HEK293 (cell line): ENCODE results near the gene MARK2.
"Not testable (repeated sequence)": the region's sequence is repeated elsewhere in the genome, so short reads cannot be mapped to it uniquely, and the experiment has no call there.

Experiments used
- CTCF ChIA-PET: fragments of 350-600 bp; formaldehyde crosslinking; extraction: SDS; loops from one replicate; lab custom pipeline; 2021; ENCODE audit warnings: antibody characterized with exemption; lab: Yijun Ruan, JAX
- POLR2A ChIA-PET: fragments of 300-600 bp; formaldehyde crosslinking; extraction: SDS; loops from one replicate; lab custom pipeline; 2020; ENCODE audit warnings: antibody characterized with exemption, inconsistent platforms; lab: Yijun Ruan, JAX
- H3K27ac ChIP-seq: fragments of 200-500 bp; sonication (Bioruptor generic); 2 replicates; pipeline ENCODE4 v1.5.1; 2014; ENCODE audit warnings: low read depth, low read length, control low read depth, inconsistent platforms; ENCODE audit errors: extremely low read depth
- H3K36me3 ChIP-seq, 2 experiments: fragments of 200-500 bp in 1 of 2; sonication (Bioruptor generic) in 1 of 2; 1 replicate in 1 of 2; 2 replicates in 1 of 2; pipeline ENCODE4 v1.5.1; 2014 to 2017; ENCODE audit warnings: inconsistent platforms in 2 of 2, low read length in 2 of 2; ENCODE audit not compliant: control insufficient read depth in 2 of 2, insufficient read depth in 1 of 2
- H3K4me1 ChIP-seq: fragments of 200-500 bp; sonication (Bioruptor generic); 2 replicates; pipeline ENCODE4 v1.5.1; 2014; ENCODE audit warnings: mild to moderate bottlenecking, low read length, inconsistent platforms; ENCODE audit not compliant: control insufficient read depth, insufficient read depth
- H3K4me3 ChIP-seq: 2 replicates; pipeline ENCODE4 v1.5.1; 2011; ENCODE audit warnings: low read depth, mild to moderate bottlenecking, control low read depth, low read length, moderate library complexity
- H3K9me3 ChIP-seq: fragments of 200-500 bp; sonication (Bioruptor generic); 2 replicates; pipeline ENCODE4 v1.5.1; 2014; ENCODE audit warnings: low read depth, low read length, inconsistent platforms; ENCODE audit not compliant: control insufficient read depth, insufficient read depth
- HOXC10 ChIP-seq: sonication (generic); formaldehyde crosslinking; IDR thresholded peaks from 2 replicates; pipeline ENCODE4 v1.8.1; 2023; ENCODE audit warnings: mild to moderate bottlenecking, missing genetic modification reagents
- KLF10 ChIP-seq: fragments of 450-650 bp; IDR thresholded peaks from 2 replicates; pipeline ENCODE4 v1.5.1; 2018; ENCODE audit warnings: missing biosample characterization, mild to moderate bottlenecking, missing genetic modification characterization
- KLF16 ChIP-seq: fragments of 450-650 bp; formaldehyde crosslinking; IDR thresholded peaks from 2 replicates; pipeline ENCODE4 v1.5.1; 2017; ENCODE audit warnings: missing biosample characterization, missing genetic modification characterization
- OSR2 ChIP-seq: fragments of 450-650 bp; formaldehyde crosslinking; IDR thresholded peaks from 2 replicates; pipeline ENCODE4 v1.5.1; 2016; ENCODE audit warnings: missing biosample characterization, missing genetic modification characterization
- OVOL3 ChIP-seq: fragments of 450-650 bp; formaldehyde crosslinking; IDR thresholded peaks from 2 replicates; pipeline ENCODE4 v1.5.1; 2016; ENCODE audit warnings: missing biosample characterization, missing genetic modification characterization
- PRDM4 ChIP-seq: fragments of 450-650 bp; formaldehyde crosslinking; IDR thresholded peaks from 2 replicates; pipeline ENCODE4 v1.5.1; 2017; ENCODE audit warnings: missing biosample characterization, missing genetic modification characterization
- WT1 ChIP-seq: fragments of 450-650 bp; formaldehyde crosslinking; IDR thresholded peaks from 2 replicates; pipeline ENCODE4 v1.5.1; 2016; ENCODE audit warnings: missing biosample characterization, missing genetic modification characterization
- ZBTB1 ChIP-seq: fragments of 450-650 bp; formaldehyde crosslinking; IDR thresholded peaks from 2 replicates; pipeline ENCODE4 v1.5.1; 2016; ENCODE audit warnings: missing biosample characterization, missing genetic modification characterization
- ZNF157 ChIP-seq: fragments of 450-650 bp; formaldehyde crosslinking; IDR thresholded peaks from 2 replicates; pipeline ENCODE4 v1.5.1; 2016; ENCODE audit warnings: missing biosample characterization, missing genetic modification characterization
- ZNF394 ChIP-seq: fragments of 450-650 bp; formaldehyde crosslinking; IDR thresholded peaks from 2 replicates; pipeline ENCODE4 v1.5.1; 2016; ENCODE audit warnings: missing biosample characterization, missing genetic modification characterization, mild to moderate bottlenecking, moderate library complexity, borderline replicate concordance
- ZNF48 ChIP-seq: fragments of 450-650 bp; formaldehyde crosslinking; IDR thresholded peaks from 2 replicates; pipeline ENCODE4 v1.5.1; 2016; ENCODE audit warnings: missing biosample characterization, missing genetic modification characterization
- ZNF510 ChIP-seq: fragments of 450-650 bp; formaldehyde crosslinking; IDR thresholded peaks from 2 replicates; pipeline ENCODE4 v1.5.1; 2018; ENCODE audit warnings: mild to moderate bottlenecking, missing genetic modification characterization, missing biosample characterization; ENCODE audit not compliant: insufficient replicate concordance
- ZNF521 ChIP-seq: fragments of 450-650 bp; formaldehyde crosslinking; IDR thresholded peaks from 2 replicates; pipeline ENCODE4 v1.5.1; 2017; ENCODE audit warnings: missing biosample characterization, mild to moderate bottlenecking, missing genetic modification characterization
- ZNF558 ChIP-seq: fragments of 450-650 bp; formaldehyde crosslinking; IDR thresholded peaks from 2 replicates; pipeline ENCODE4 v1.5.1; 2016; ENCODE audit warnings: missing biosample characterization, missing genetic modification characterization
- ZNF600 ChIP-seq: fragments of 450-650 bp; formaldehyde crosslinking; IDR thresholded peaks from 2 replicates; pipeline ENCODE4 v1.5.1; 2016; ENCODE audit warnings: missing biosample characterization, missing genetic modification characterization
- ZNF677 ChIP-seq: fragments of 450-650 bp; IDR thresholded peaks from 2 replicates; pipeline ENCODE4 v1.5.0; 2018; ENCODE audit warnings: missing biosample characterization, mild to moderate bottlenecking, missing genetic modification characterization, moderate library complexity
- ZNF701 ChIP-seq: fragments of 450-650 bp; formaldehyde crosslinking; IDR thresholded peaks from 2 replicates; pipeline ENCODE4 v1.5.1; 2016; ENCODE audit warnings: missing biosample characterization, missing genetic modification characterization
- ZNF76 ChIP-seq: fragments of 450-650 bp; formaldehyde crosslinking; IDR thresholded peaks from 2 replicates; pipeline ENCODE4; 2016; ENCODE audit warnings: low read depth, missing biosample characterization, missing genetic modification characterization, borderline replicate concordance
- ZNF830 ChIP-seq: fragments of 450-650 bp; IDR thresholded peaks from 2 replicates; pipeline ENCODE4 v1.5.0; 2018; ENCODE audit warnings: missing biosample characterization, missing genetic modification characterization, low read depth, mild to moderate bottlenecking, moderate library complexity
- ZNF843 ChIP-seq: fragments of 450-650 bp; formaldehyde crosslinking; IDR thresholded peaks from 2 replicates; pipeline ENCODE4 v1.5.1; 2016; ENCODE audit warnings: missing biosample characterization, missing genetic modification characterization
- ZSCAN23 ChIP-seq: fragments of 450-650 bp; formaldehyde crosslinking; IDR thresholded peaks from 2 replicates; pipeline ENCODE4 v1.5.1; 2016; ENCODE audit warnings: missing biosample characterization, missing genetic modification characterization
- TF ChIP-seq, protein P1 (sequence below): fragments of 450-650 bp; formaldehyde crosslinking; IDR thresholded peaks from 2 replicates; pipeline ENCODE4 v1.5.1; 2016; ENCODE audit warnings: missing biosample characterization, missing genetic modification characterization
- TF ChIP-seq, protein P2 (sequence below): fragments of 450-650 bp; formaldehyde crosslinking; IDR thresholded peaks from 2 replicates; pipeline ENCODE4 v1.5.1; 2017; ENCODE audit warnings: missing biosample characterization, missing genetic modification characterization

MARK2 gene

GRCh38 chr11:63862923-63863322 is 24.0 kb downstream of the MARK2 start:
- H3K4me3 ChIP-seq = no peak overlapping the region
- peaks cover 18% of the 10 kb centered on the region for H3K4me1 ChIP-seq
- H3K27ac ChIP-seq = no peak overlapping the region
- TF ChIP-seq ZNF48 (tag by site-specific recombination) = no peak
- TF ChIP-seq OSR2 (tag by site-specific recombination) = 0 out of 2 replicates have a peak, but pooled peaks have one; percentile 19
- no peak for TF ChIP-seq ZNF677 (tag by site-specific recombination)
- peak; percentile 59; the same call in 1 of the 2 replicates for TF ChIP-seq ZNF558 (tag by site-specific recombination)
- TF ChIP-seq ZNF157 (tag by site-specific recombination) = no peak
- TF ChIP-seq HOXC10 = no peak
- TF ChIP-seq, protein P1, sequence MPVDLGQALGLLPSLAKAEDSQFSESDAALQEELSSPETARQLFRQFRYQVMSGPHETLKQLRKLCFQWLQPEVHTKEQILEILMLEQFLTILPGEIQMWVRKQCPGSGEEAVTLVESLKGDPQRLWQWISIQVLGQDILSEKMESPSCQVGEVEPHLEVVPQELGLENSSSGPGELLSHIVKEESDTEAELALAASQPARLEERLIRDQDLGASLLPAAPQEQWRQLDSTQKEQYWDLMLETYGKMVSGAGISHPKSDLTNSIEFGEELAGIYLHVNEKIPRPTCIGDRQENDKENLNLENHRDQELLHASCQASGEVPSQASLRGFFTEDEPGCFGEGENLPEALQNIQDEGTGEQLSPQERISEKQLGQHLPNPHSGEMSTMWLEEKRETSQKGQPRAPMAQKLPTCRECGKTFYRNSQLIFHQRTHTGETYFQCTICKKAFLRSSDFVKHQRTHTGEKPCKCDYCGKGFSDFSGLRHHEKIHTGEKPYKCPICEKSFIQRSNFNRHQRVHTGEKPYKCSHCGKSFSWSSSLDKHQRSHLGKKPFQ = peak; percentile 82
- peak; percentile 58 for TF ChIP-seq ZNF600
- no peak for TF ChIP-seq ZNF510 (tag by site-specific recombination)
- H3K36me3 ChIP-seq = peaks cover 0 to 6% of the 10 kb centered on the region in 2 experiments; a peak in 1 of 3 replicates
- POLR2A ChIA-PET = interaction anchor here (1.5 to 2.2 kb wide), 2 partner anchors 14 to 24 kb away, joined by 4 to 6 read pairs; partner anchors contain the start of gene MARK2
- H3K9me3 ChIP-seq = no peaks in the 10 kb centered on the region
- CTCF ChIA-PET = interaction anchor here (0.7 to 1.4 kb wide), 3 partner anchors 26 to 1051 kb away, joined by 3 to 5 read pairs (median 4); partner anchors contain the start of gene RCOR2

DNA sequence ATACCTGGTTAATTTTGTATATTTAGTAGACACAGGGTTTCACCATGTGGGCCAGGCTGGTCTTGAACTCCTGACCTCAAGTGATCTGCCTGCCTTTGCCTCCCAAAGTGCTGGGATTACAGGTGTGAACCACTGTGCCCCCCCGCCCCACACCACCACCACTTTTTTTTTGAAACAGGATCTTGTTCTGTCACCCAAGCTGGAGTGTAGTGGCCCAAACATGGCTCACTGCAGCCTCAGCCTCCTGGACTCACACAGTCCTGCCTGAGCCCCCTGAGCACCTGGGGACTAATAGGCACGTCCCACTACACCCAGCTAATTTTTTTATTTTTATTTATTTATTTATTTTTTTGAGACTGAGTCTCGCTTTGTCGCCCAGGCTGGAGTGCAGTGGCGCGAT is 24.7 kb downstream of the MARK2 start:
- H3K27ac ChIP-seq = not testable (repeated sequence)
- TF ChIP-seq, protein P1 = peak; percentile 52; the same call in 1 of the 2 replicates

GRCh38 chr11:63866211-63866610 is 27.3 kb downstream of the MARK2 start:
- H3K36me3 ChIP-seq = peaks cover 0 to 6% of the 10 kb centered on the region in 2 experiments; a peak in 1 of 3 replicates
- no peak overlapping the region for H3K27ac ChIP-seq
- POLR2A ChIA-PET = no interaction called here
- H3K4me1 ChIP-seq = peaks cover 20% of the 10 kb centered on the region
- no peak overlapping the region for H3K4me3 ChIP-seq
- CTCF ChIA-PET = interaction anchor here (0.7 to 1.5 kb wide), 5 partner anchors 10 to 80 kb away, joined by 3 to 4 read pairs (median 3); no protein-coding TSS in a partner anchor
- H3K9me3 ChIP-seq = no peaks in the 10 kb centered on the region
- TF ChIP-seq ZNF830 (tag by site-specific recombination) (no peak), ZNF521 (tag by site-specific recombination) (no peak), ZNF76 (no peak), ZSCAN23 (tag by site-specific recombination) (no peak), KLF16 (tag by site-specific recombination) (no peak), ZBTB1 (tag by site-specific recombination) (no peak), ZNF600 (no peak), ZNF843 (tag by site-specific recombination) (no peak), PRDM4 (tag by site-specific recombination) (peak; percentile 97), WT1 (tag by site-specific recombination) (0 out of 2 replicates have a peak, but pooled peaks have one; percentile 23), ZNF701 (tag by site-specific recombination) (no peak), OVOL3 (no peak), KLF10 (no peak), ZNF394 (tag by site-specific recombination) (no peak)
- TF ChIP-seq, protein P2, sequence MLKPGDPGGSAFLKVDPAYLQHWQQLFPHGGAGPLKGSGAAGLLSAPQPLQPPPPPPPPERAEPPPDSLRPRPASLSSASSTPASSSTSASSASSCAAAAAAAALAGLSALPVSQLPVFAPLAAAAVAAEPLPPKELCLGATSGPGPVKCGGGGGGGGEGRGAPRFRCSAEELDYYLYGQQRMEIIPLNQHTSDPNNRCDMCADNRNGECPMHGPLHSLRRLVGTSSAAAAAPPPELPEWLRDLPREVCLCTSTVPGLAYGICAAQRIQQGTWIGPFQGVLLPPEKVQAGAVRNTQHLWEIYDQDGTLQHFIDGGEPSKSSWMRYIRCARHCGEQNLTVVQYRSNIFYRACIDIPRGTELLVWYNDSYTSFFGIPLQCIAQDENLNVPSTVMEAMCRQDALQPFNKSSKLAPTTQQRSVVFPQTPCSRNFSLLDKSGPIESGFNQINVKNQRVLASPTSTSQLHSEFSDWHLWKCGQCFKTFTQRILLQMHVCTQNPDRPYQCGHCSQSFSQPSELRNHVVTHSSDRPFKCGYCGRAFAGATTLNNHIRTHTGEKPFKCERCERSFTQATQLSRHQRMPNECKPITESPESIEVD (tag by site-specific recombination) = peak; percentile 91

More for the DNA sequence above, 24.7 kb downstream of the MARK2 start:
- POLR2A ChIA-PET = interaction anchor here (2.2 kb wide), 1 partner anchor 24 kb away, joined by 6 read pairs; the partner anchor contains the start of gene MARK2
- not testable (repeated sequence) for H3K4me3 ChIP-seq, H3K36me3 ChIP-seq, H3K9me3 ChIP-seq
- CTCF ChIA-PET = interaction anchor here (0.7 kb wide), 1 partner anchor 43 kb away, joined by 3 read pairs; no protein-coding TSS in a partner anchor
- peaks cover 18% of the 10 kb centered on the region for H3K4me1 ChIP-seq
